GM23248 (cell line): ENCODE results near the gene SPATA2L.

ENCODE experiments used
- EZH2 ChIP-seq: fragments of 200-600 bp; sonication (generic); IDR thresholded peaks from 2 replicates; pipeline ENCODE4 v1.6.1; 2018; ENCODE audit warnings: antibody characterized with exemption, mild to moderate bottlenecking; ENCODE audit not compliant: insufficient read depth, poor library complexity, severe bottlenecking
- EZH2phosphoT487 ChIP-seq: fragments of 200-600 bp; sonication (generic); IDR thresholded peaks from 2 replicates; pipeline ENCODE4 v1.6.1; 2018; ENCODE audit warnings: antibody characterized with exemption, moderate library complexity, mild to moderate bottlenecking, low read depth; ENCODE audit not compliant: insufficient read depth

- TF ChIP-seq EZH2 = no peak
- TF ChIP-seq EZH2phosphoT487 = no peak
These were observed 31.8 kb upstream of the SPATA2L start for GRCh38 chr16:89733322-89733721.
